H1 (cell line): ENCODE measurements around the gene TTC29. TPM values are rescaled to one million over a fixed set of nuclear protein-coding genes. Genes with fewer than 3 reads are reported as not detected.

Experiments
- CTCF ChIA-PET: fragments of 300-600 bp; sonication (Branson Sonifier 250); formaldehyde crosslinking; loops from one replicate; lab custom pipeline; 2021; ENCODE audit not compliant: partially characterized antibody; lab: Charles Lee
- POLR2A ChIA-PET: fragments of 300-600 bp; sonication (Branson Sonifier 250); formaldehyde crosslinking; loops from one replicate; lab custom pipeline; 2021; ENCODE audit warnings: inconsistent platforms; ENCODE audit not compliant: partially characterized antibody; lab: Charles Lee
- DNase-seq, 2 experiments: peaks; one replicate each; pipeline versions ENCODE4 v3.0.0 to v3.0.0-alpha.2; 2010 to 2022; ENCODE audit warnings: low spot score in 2 of 2, low read depth in 1 of 2, mixed read lengths in 1 of 2
- FAIRE-seq: peaks from 2 replicates; lab custom pipeline; 2011; peaks lifted over from hg19 to GRCh38; lab: Jason Lieb, UNC
- H2AFZ ChIP-seq: 2 replicates; pipeline ENCODE4 v1.8.1; 2012; ENCODE audit warnings: low read length, inconsistent platforms
- H2AK5ac ChIP-seq: 2 replicates; pipeline ENCODE4 v1.6.1; 2013; ENCODE audit warnings: low read depth, low read length
- H2BK120ac ChIP-seq: replicated peaks from 2 replicates; pipeline ENCODE3; 2013; ENCODE audit warnings: low read depth, low read length, inconsistent platforms
- H2BK12ac ChIP-seq: 2 replicates; pipeline ENCODE4 v1.6.1; 2013; ENCODE audit warnings: low read depth, low read length
- H2BK15ac ChIP-seq: 2 replicates; pipeline ENCODE4 v1.6.1; 2013; ENCODE audit warnings: low read length
- H2BK20ac ChIP-seq: 2 replicates; pipeline ENCODE4 v1.6.1; 2013; ENCODE audit warnings: low read length
- H2BK5ac ChIP-seq: 2 replicates; pipeline ENCODE4 v1.6.1; 2013; ENCODE audit warnings: low read depth, low read length
- H3K14ac ChIP-seq: 2 replicates; pipeline ENCODE4 v1.6.1; 2013; ENCODE audit warnings: inconsistent platforms; ENCODE audit not compliant: insufficient read length
- H3K18ac ChIP-seq: 2 replicates; pipeline ENCODE4 v1.6.1; 2013; ENCODE audit warnings: low read length; ENCODE audit errors: extremely low read depth
- H3K23ac ChIP-seq: 2 replicates; pipeline ENCODE4 v1.6.1; 2013; ENCODE audit warnings: inconsistent platforms; ENCODE audit not compliant: insufficient read length
- H3K23me2 ChIP-seq: 2 replicates; pipeline ENCODE4 v1.6.1; 2013; ENCODE audit warnings: low read depth, low read length
- H3K27ac ChIP-seq: 2 replicates; pipeline ENCODE4 v1.6.1; 2011; ENCODE audit warnings: low read depth, low read length, inconsistent platforms
- H3K27me3 ChIP-seq, 4 experiments: replicated peaks in 1 of 4; 1 replicate in 1 of 4; 2 replicates in 3 of 4; pipeline versions ENCODE4 v1.6.1 to v1.8.1; 2011 to 2013; ENCODE audit warnings: low read length in 3 of 4, mild to moderate bottlenecking in 3 of 4, inconsistent platforms in 2 of 4, mixed read lengths in 2 of 4, moderate library complexity in 1 of 4; ENCODE audit not compliant: control insufficient read depth in 3 of 4, insufficient read depth in 3 of 4; ENCODE audit errors: extremely low read depth in 1 of 4
- H3K36me3 ChIP-seq, 4 experiments: 2 replicates each; pipeline versions ENCODE4 v1.6.1 to v1.8.1; 2011 to 2013; ENCODE audit warnings: mild to moderate bottlenecking in 4 of 4, low read length in 3 of 4, moderate library complexity in 2 of 4, control low read depth in 1 of 4, inconsistent platforms in 1 of 4; ENCODE audit not compliant: insufficient read depth in 4 of 4, control insufficient read depth in 2 of 4
- H3K4ac ChIP-seq: replicated peaks from 2 replicates; pipeline ENCODE3; 2013; ENCODE audit warnings: low read length, low read depth, mixed read lengths, inconsistent platforms; ENCODE audit not compliant: insufficient read length
- H3K4me1 ChIP-seq, 4 experiments: replicated peaks in 1 of 4; 1 replicate in 1 of 4; 2 replicates in 3 of 4; pipeline versions ENCODE4 v1.6.1 to v1.8.1; 2011 to 2013; ENCODE audit warnings: low read length in 3 of 4, inconsistent platforms in 2 of 4, mixed read lengths in 1 of 4; ENCODE audit not compliant: insufficient read depth in 4 of 4, control insufficient read depth in 3 of 4
- H3K4me2 ChIP-seq, 2 experiments: 2 replicates each; pipeline versions ENCODE4 v1.6.1 to v1.8.1; 2011 to 2013; ENCODE audit warnings: low read depth in 2 of 2, low read length in 2 of 2, control low read depth in 1 of 2, inconsistent platforms in 1 of 2, mild to moderate bottlenecking in 1 of 2; ENCODE audit not compliant: insufficient read depth in 1 of 2
- H3K4me3 ChIP-seq, 4 experiments: fragments of 200-600, 300-600 bp in 1 of 4; sonication (generic), shearing (Covaris generic), sonication (Bioruptor Twin) in 1 of 4; 2 replicates each; pipeline versions ENCODE4 v1.5.1 to v1.8.1; 2011 to 2016; ENCODE audit warnings: low read length in 4 of 4, low read depth in 3 of 4, control low read depth in 2 of 4, inconsistent platforms in 2 of 4, mild to moderate bottlenecking in 2 of 4, mixed read lengths in 1 of 4, moderate library complexity in 1 of 4; ENCODE audit not compliant: insufficient read depth in 2 of 4; ENCODE audit errors: extremely low read depth in 1 of 4
- H3K56ac ChIP-seq: replicated peaks from 2 replicates; pipeline ENCODE3; 2013; ENCODE audit warnings: low read depth, mild to moderate bottlenecking, mixed read lengths, low read length, inconsistent platforms; ENCODE audit not compliant: insufficient read length
- H3K79me1 ChIP-seq: 2 replicates; pipeline ENCODE4 v1.6.1; 2013; ENCODE audit warnings: low read depth, low read length, control low read depth
- H3K79me2 ChIP-seq, 2 experiments: 2 replicates each; pipeline versions ENCODE4 v1.6.1 to v1.8.1; 2012 to 2013; ENCODE audit warnings: low read length in 2 of 2, mild to moderate bottlenecking in 2 of 2, inconsistent platforms in 1 of 2; ENCODE audit not compliant: insufficient read depth in 2 of 2, control insufficient read depth in 1 of 2
- H3K9ac ChIP-seq, 4 experiments: replicated peaks in 1 of 4; 1 replicate in 1 of 4; 2 replicates in 3 of 4; pipeline versions ENCODE4 v1.6.1 to v1.8.1; 2011 to 2013; ENCODE audit warnings: low read depth in 3 of 4, low read length in 3 of 4, control low read depth in 2 of 4, mild to moderate bottlenecking in 2 of 4, moderate library complexity in 2 of 4, inconsistent platforms in 1 of 4; ENCODE audit errors: extremely low read depth in 1 of 4
- H3K9me3 ChIP-seq, 2 experiments: 2 replicates each; pipeline versions ENCODE4 v1.6.1 to v1.8.1; 2012 to 2013; ENCODE audit warnings: mild to moderate bottlenecking in 2 of 2, moderate library complexity in 2 of 2, control low read depth in 1 of 2, inconsistent platforms in 1 of 2, low read depth in 1 of 2, low read length in 1 of 2, mixed read lengths in 1 of 2; ENCODE audit not compliant: insufficient read depth in 2 of 2
- H4K20me1 ChIP-seq, 2 experiments: replicated peaks in 1 of 2; 2 replicates each; pipeline versions ENCODE3 to v1.8.1; 2011 to 2013; ENCODE audit warnings: inconsistent platforms in 2 of 2, low read length in 2 of 2, mild to moderate bottlenecking in 1 of 2; ENCODE audit not compliant: insufficient read depth in 2 of 2, control insufficient read depth in 1 of 2
- H4K5ac ChIP-seq: 2 replicates; pipeline ENCODE4 v1.6.1; 2013; ENCODE audit warnings: low read length, low read depth, mixed read lengths, inconsistent platforms; ENCODE audit not compliant: insufficient read length
- H4K8ac ChIP-seq: 2 replicates; pipeline ENCODE4 v1.8.0; 2013; ENCODE audit warnings: mild to moderate bottlenecking, moderate library complexity, low read length, inconsistent platforms; ENCODE audit not compliant: insufficient read depth; ENCODE audit errors: extremely low read depth
- H4K91ac ChIP-seq: replicated peaks from 2 replicates; pipeline ENCODE3; 2013; ENCODE audit warnings: low read length, mixed read lengths, inconsistent platforms; ENCODE audit not compliant: insufficient read length
- BRCA1 ChIP-seq: IDR thresholded peaks from 2 replicates; pipeline ENCODE4 v1.6.1; 2012; ENCODE audit warnings: low read depth, low read length, improper control_type of control experiment
- FOSL1 ChIP-seq: IDR thresholded peaks from 2 replicates; pipeline ENCODE4 v1.6.1; 2011; ENCODE audit warnings: mild to moderate bottlenecking, low read depth, low read length, moderate library complexity; ENCODE audit not compliant: insufficient read depth
- MAFK ChIP-seq: IDR thresholded peaks from 2 replicates; pipeline ENCODE4 v1.6.1; 2012; ENCODE audit warnings: low read depth, mild to moderate bottlenecking, improper control_type of control experiment, low read length
- POU5F1 ChIP-seq: IDR thresholded peaks from 2 replicates; pipeline ENCODE4 v1.6.1; 2011; ENCODE audit warnings: low read depth, mild to moderate bottlenecking, low read length, moderate library complexity
- SP2 ChIP-seq: IDR thresholded peaks from 2 replicates; pipeline ENCODE4 v1.6.1; 2012; ENCODE audit warnings: mild to moderate bottlenecking, low read length, inconsistent platforms
- WGBS, 2 experiments: shearing (Covaris generic) in 1 of 2; methylation state at CpG; one replicate each; pipeline versions ENCODE4 v1.1.6 to v1.1.7; 2013 to 2015; ENCODE audit warnings: low lambda C conversion rate in 2 of 2, mixed read lengths in 2 of 2, inconsistent platforms in 1 of 2, low coverage in 1 of 2, missing lambda C conversion rate in 1 of 2; ENCODE audit not compliant: insufficient replicate concordance in 2 of 2, insufficient coverage in 1 of 2, insufficient read length in 1 of 2; ENCODE audit errors: extremely low coverage in 1 of 2, missing lambda C conversion rate in 1 of 2; 5-methylcytosine and 5-hydroxymethylcytosine counted together
- polyA plus RNA-seq, 7 experiments: library from polyadenylated mRNA; depleted of rRNA in 3 of 7; stranded (reverse) in 5 of 7; unstranded in 2 of 7; fragments of >200 nt in 5 of 7; fragments of 200-250 nt in 2 of 7; gene quantifications; 1 replicate in 5 of 7; 2 replicates in 1 of 7; 4 replicates in 1 of 7; pipeline versions ENCODE4 v1.2.1 to v1.2.3, GENCODE V29; 2011 to 2013; ENCODE audit warnings: missing spikeins in 2 of 7, mixed read lengths in 2 of 7
- total RNA-seq: library from RNA; stranded (reverse); fragmentation: NEBNext Ultra II Directional; extraction: Animal tissue kit (Norgen Biotek cat#: 25700); gene quantifications from 2 replicates; pipeline ENCODE4 v1.2.1, GENCODE V29; 2021

The TTC29 gene
- total and polyA plus RNA-seq, 2 of the 8 experiments (the other 6 are each of a cell fraction or from before 2014, with no cell fraction given): 0.28 TPM; not detected in 1

- DNase-seq (no peak), FAIRE-seq (no peak)
- Histone ChIP-seq H2BK15ac (no peak overlapping the region), H4K5ac (no peak overlapping the region), H3K4me3 (no peak overlapping the region), H2BK120ac (no peak overlapping the region), H3K18ac (no peak overlapping the region), H3K27ac (no peak overlapping the region), H4K8ac (no peak overlapping the region), H2AK5ac (no peak overlapping the region), H3K23ac (no peak overlapping the region), H2BK5ac (no peak overlapping the region), H3K23me2 (no peaks in the 10 kb centered on the region), H3K9me3 (no peaks in the 10 kb centered on the region), H3K4me2 (no peak overlapping the region), H3K56ac (no peak overlapping the region), H2BK20ac (no peak overlapping the region), H4K91ac (no peak overlapping the region), H4K20me1 (no peaks in the 10 kb centered on the region), H3K27me3 (no peaks in the 10 kb centered on the region), H2AFZ (no peak overlapping the region), H3K79me1 (no peaks in the 10 kb centered on the region), H3K36me3 (no peaks in the 10 kb centered on the region), H3K79me2 (no peaks in the 10 kb centered on the region), H2BK12ac (no peak overlapping the region), H3K14ac (no peak overlapping the region), H3K4me1 (no peaks in the 10 kb centered on the region), H3K4ac (no peak overlapping the region), H3K9ac (no peak overlapping the region)
- ChIA-PET CTCF (interaction anchor here (0.6 kb wide), 1 partner anchor 142 kb away, joined by 3 read pairs; no protein-coding TSS in a partner anchor), POLR2A (no interaction called here)
- WGBS, 2 experiments: 67% methylated on average over 1 of the region's 1 CpG; no CpG with 5 or more reads in 1 of the 2 experiments
- TF ChIP-seq FOSL1 (no peak), SP2 (no peak), MAFK (no peak), POU5F1 (no peak), BRCA1 (no peak)
Observed at GRCh38 chr4:146932116-146932515, 13.5 kb downstream of the TTC29 start.
